Measurements from ENCODE around the gene LHFPL2. TPM values are rescaled to one million over a fixed set of nuclear protein-coding genes. Genes with fewer than 3 reads are reported as not detected.

LHFPL2 gene
- total and polyA plus RNA-seq, 2 experiments from 2014 or later: 10.6 to 50.8 TPM

GRCh38 chr5:78631931-78632330 lies 16.6 kb downstream of the LHFPL2 start (continued):
- TF ChIP-seq ZNF462 (CRISPR knock-in tag; IDR thresholded peaks at IDR 0.05): no peak

- Histone ChIP-seq H3K4me2 (no peak overlapping the region), H2AFZ (no peak overlapping the region), H3K4me3 (no peak overlapping the region), H3K27ac (ENCODE audit: low read depth) (no peak overlapping the region), H3K4me1 (ENCODE audit: insufficient read depth) (no peaks in the 10 kb centered on the region; the same call in 1 of the 2 replicates), H3K79me2 (replicated peaks; ENCODE audit: insufficient read depth) (peaks cover 92% of the 10 kb centered on the region), H3K27me3 (ENCODE audit: insufficient read depth) (no peaks in the 10 kb centered on the region), H4K20me1 (replicated peaks; ENCODE audit: insufficient read depth) (peaks cover 64% of the 10 kb centered on the region), H3F3A (replicated peaks; ENCODE audit: low read depth) (no peaks in the 10 kb centered on the region), H3K36me3 (ENCODE audit: insufficient read depth) (peaks cover 27% of the 10 kb centered on the region), H3K9me2 (ENCODE audit: insufficient read depth) (no peaks in the 10 kb centered on the region)
- Mint-ChIP-seq H3K27me3 (ENCODE audit: insufficient read depth, low read depth, poor library complexity) (peaks cover 4% of the 10 kb centered on the region), H3K36me3 (ENCODE audit: low read depth) (peaks cover 86% of the 10 kb centered on the region), H3K4me1 (peaks cover 28% of the 10 kb centered on the region), H3K9me3 (no peaks in the 10 kb centered on the region; the same call in 2 of the 3 replicates), H3K27ac (0 out of 2 replicates have a peak overlapping the region, but pooled peaks have one; percentile 49), H3K4me3 (no peak overlapping the region)
- DNase-seq (ENCODE audit: low spot score): no peak
- no peak for ATAC-seq
- no peak for TF ChIP-seq EZH2 (IDR thresholded peaks at IDR 0.05; ENCODE audit: low read depth, unreplicated experiment)
- TF ChIP-seq POLR2AphosphoS5 (IDR thresholded peaks at IDR 0.05; ENCODE audit: low read depth): no peak
- no peak for TF ChIP-seq NANOG (IDR thresholded peaks at IDR 0.05; ENCODE audit: borderline replicate concordance)
- TF ChIP-seq ZNF462 (CRISPR knock-in tag; IDR thresholded peaks at IDR 0.05): no peak
- no peak for TF ChIP-seq STAT1 (IDR thresholded peaks at IDR 0.05; ENCODE audit: unreplicated experiment)
- TF ChIP-seq REST (IDR thresholded peaks at IDR 0.05; ENCODE audit: unreplicated experiment): no peak
Observed at GRCh38 chr5:78630047-78630446, 18.5 kb downstream of the LHFPL2 start.
